GM23338 (cell line): Measurements from ENCODE around the gene DCAF6.

Experiments used
- CREB1 ChIP-seq: fragments of 250-450 bp; sonication (Bioruptor Pico); IDR thresholded peaks from 2 replicates; pipeline ENCODE4 v1.5.0; 2020; ENCODE audit warnings: low read depth, mild to moderate bottlenecking, moderate library complexity
- CTCF ChIP-seq, 2 experiments: fragments of 200-600 bp in 1 of 2; sonication (generic) in 1 of 2; conservative IDR thresholded peaks; 2 replicates each; pipeline versions ENCODE4 v1.5.1 to v1.6.1; 2016 to 2017; ENCODE audit warnings: antibody characterized with exemption in 2 of 2, low read depth in 2 of 2, mild to moderate bottlenecking in 2 of 2, moderate library complexity in 1 of 2
- EZH2phosphoT487 ChIP-seq: fragments of 200-600 bp; sonication (generic); IDR thresholded peaks from one replicate; pipeline ENCODE4 v1.8.1; 2018; ENCODE audit warnings: antibody characterized with exemption; ENCODE audit not compliant: unreplicated experiment
- JUNB ChIP-seq: IDR thresholded peaks from one replicate; pipeline ENCODE4 v1.6.1; 2016; ENCODE audit warnings: antibody characterized with exemption; ENCODE audit not compliant: unreplicated experiment
- POLR2AphosphoS5 ChIP-seq: IDR thresholded peaks from 2 replicates; pipeline ENCODE4 v1.6.1; 2016; ENCODE audit warnings: antibody characterized with exemption, low read depth
- REST ChIP-seq: IDR thresholded peaks from one replicate; pipeline ENCODE4 v1.6.1; 2018; ENCODE audit warnings: antibody characterized with exemption; ENCODE audit not compliant: unreplicated experiment
- ZNF114 ChIP-seq: fragments of 250-450 bp; sonication (Bioruptor Pico); IDR thresholded peaks from 2 replicates; pipeline ENCODE4 v1.5.0; 2020; ENCODE audit warnings: mild to moderate bottlenecking, moderate library complexity

DNA sequence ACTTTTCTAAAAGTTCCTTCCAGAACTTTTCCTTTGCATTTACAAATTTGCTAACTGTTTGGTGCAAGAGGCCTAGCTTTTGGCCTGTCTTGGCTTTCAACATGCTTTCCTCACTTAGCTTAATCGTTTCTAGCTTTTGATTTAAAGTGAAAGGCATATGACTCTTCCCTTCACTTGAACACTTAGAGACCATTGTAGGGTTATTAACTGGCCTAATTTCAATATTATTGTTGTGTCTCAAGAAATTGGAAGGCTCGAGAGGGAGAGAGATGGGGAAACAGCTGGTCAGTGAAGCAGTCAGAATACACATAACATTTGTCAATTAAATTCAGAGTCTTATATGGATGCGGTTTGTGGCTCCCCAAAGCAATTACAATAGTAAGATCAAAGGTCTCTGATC lies 63.4 kb downstream of the DCAF6 start:
- TF ChIP-seq REST (no peak), CREB1 (CRISPR knock-in tag) (no peak), CTCF (conservative IDR thresholded peaks at IDR 0.05; ENCODE audit: low read depth in 2 of 2) (no peak), POLR2AphosphoS5 (no peak), ZNF114 (no peak), JUNB (no peak), EZH2phosphoT487 (no peak)
